Activated gamma-delta T cell (primary cell): ENCODE results near the gene FAM53A.

Experiments used
- DNase-seq: peaks from one replicate; lab custom pipeline; 2025; lab: John Stamatoyannopoulos, UW

FAM53A gene

GRCh38 chr4:1639299-1639868, 44.7 kb downstream of the FAM53A start:
- no peak for DNase-seq

GRCh38 chr4:1638873-1639272, 45.2 kb downstream of the FAM53A start:
- DNase-seq = no peak

GRCh38 chr4:1638272-1638598, 45.9 kb downstream of the FAM53A start:
- DNase-seq = no peak

GRCh38 chr4:1637580-1638271, 46.4 kb downstream of the FAM53A start:
- DNase-seq = no peak

GRCh38 chr4:1636490-1637211, 47.5 kb downstream of the FAM53A start:
- DNase-seq = no peak

- no peak for DNase-seq
Measured at GRCh38 chr4:1635464-1635863, 48.6 kb downstream of the FAM53A start.

GRCh38 chr4:1633993-1634392, 50.1 kb downstream of the FAM53A start:
- DNase-seq = no peak

- DNase-seq = no peak
Measured at GRCh38 chr4:1632109-1633104, 51.7 kb downstream of the FAM53A start.

GRCh38 chr4:1631136-1631535, 53.0 kb downstream of the FAM53A start:
- DNase-seq = no peak

- DNase-seq = no peak
Measured at GRCh38 chr4:1630266-1630665, 53.8 kb downstream of the FAM53A start.

GRCh38 chr4:1629699-1630083, 54.4 kb downstream of the FAM53A start:
- DNase-seq = no peak

- no peak for DNase-seq
Measured at GRCh38 chr4:1628892-1629698, 55.0 kb downstream of the FAM53A start.

- no peak for DNase-seq
Measured at GRCh38 chr4:1627417-1628313, 56.4 kb downstream of the FAM53A start.

GRCh38 chr4:1626941-1627340, 57.2 kb downstream of the FAM53A start:
- DNase-seq = no peak

GRCh38 chr4:1626151-1626550, 58.0 kb downstream of the FAM53A start:
- DNase-seq = no peak

- DNase-seq = no peak
Measured at GRCh38 chr4:1625600-1626138, 58.4 kb downstream of the FAM53A start.

GRCh38 chr4:1624519-1624910, 59.6 kb downstream of the FAM53A start:
- no peak for DNase-seq

- DNase-seq = no peak
Measured at GRCh38 chr4:1623821-1624518, 60.1 kb downstream of the FAM53A start.

- no peak for DNase-seq
Measured at GRCh38 chr4:1623400-1623799, 60.7 kb downstream of the FAM53A start.
